Psoas muscle (tissue), 8 donors: ENCODE measurements around the gene ARFGAP3. TPM values are rescaled to one million over a fixed set of nuclear protein-coding genes. Genes with fewer than 3 reads are reported as not detected.
A peak's percentile ranks its signal among the peaks of the same experiment; 100 is the strongest.

Experiments
- ATAC-seq, 4 donors: fragments of 200-7000 bp; cut with Tn5 transposase; one replicate each; pipeline ENCODE4 v1.9.1; 2020; ENCODE audit warnings: moderate library complexity in 3 of 4, mild to moderate bottlenecking in 2 of 4
- DNase-seq, 2 donors: peaks; one replicate each; pipeline ENCODE4 v3.0.0-alpha.2; 2020
- H3K27ac ChIP-seq: fragments of 200-600 bp; one replicate; pipeline ENCODE4 v1.8.0; 2022
- H3K27me3 ChIP-seq, 3 donors: fragments of 200-600 bp in 1 of 3; one replicate each; pipeline versions ENCODE4 v1.6.1 to v1.8.0; 2013 to 2022; ENCODE audit warnings: low read length in 2 of 3, mild to moderate bottlenecking in 2 of 3, moderate library complexity in 1 of 3; ENCODE audit not compliant: insufficient read depth in 3 of 3
- H3K36me3 ChIP-seq, 2 donors: fragments of 200-600 bp in 1 of 2; one replicate each; pipeline versions ENCODE4 v1.6.1 to v1.8.0; 2013 to 2022; ENCODE audit warnings: low read depth in 1 of 2, mild to moderate bottlenecking in 1 of 2, moderate library complexity in 1 of 2; ENCODE audit not compliant: insufficient read depth in 1 of 2
- H3K4me1 ChIP-seq: fragments of 200-600 bp; one replicate; pipeline ENCODE4 v1.8.0; 2022
- H3K4me3 ChIP-seq: fragments of 200-600 bp; one replicate; pipeline ENCODE4 v1.8.0; 2022; ENCODE audit warnings: mild to moderate bottlenecking
- H3K9me3 ChIP-seq: fragments of 200-600 bp; one replicate; pipeline ENCODE4 v1.8.0; 2022
- WGBS, 3 donors: extraction: QIAGEN DNeasy Blood & Tissue Kit; methylation state at CpG; one replicate each; pipeline versions ENCODE4 v1.1.6 to v1.1.7; 2013; 5-methylcytosine and 5-hydroxymethylcytosine counted together
- intact Hi-C, 2 donors: fragments of 100-400 bp; cut with DNase I; formaldehyde crosslinking; loops; one replicate each; pipeline versions ENCODE4 v1.11.0 to v1.14.2; 2022
- polyA plus RNA-seq, 3 donors: library from polyadenylated mRNA; stranded (reverse); fragments of 200-250 nt; gene quantifications; one replicate each; pipeline ENCODE4 v1.2.3, GENCODE V29; 2013
- total RNA-seq, 4 donors: library from RNA; stranded (reverse); fragmentation: NEBNext Ultra II Directional in 2 of 4; extraction: Animal tissue kit (Norgen Biotek cat#: 25700) in 2 of 4; gene quantifications; one replicate each; pipeline versions ENCODE4 v1.2.1 to v1.2.4, GENCODE V29; 2021 to 2023
- TF ChIP-seq, protein P1 (sequence below): fragments of 200-600 bp; IDR thresholded peaks from one replicate; pipeline ENCODE4 v1.8.0; 2022; ENCODE audit warnings: antibody characterized with exemption
- donor health status: healthy with polysubstance abuse.
- donor health status: DM: no; HTN: no; CAD: no; lungs with moderate emphysema.
- donor health status: Bipolar disorder and iron deficiency.
- donor health status: healthy.
- donor health status: DM: yes; HTN: yes; CAD: no.
- donor health status: DM: no; HTN: no; CAD: no.
- donor health status: DM: no; HTN: no; CAD: no.
- donor health status: DM: yes; HTN: yes; CAD: no.

The ARFGAP3 gene
- total and polyA plus RNA-seq, 7 donors: 18.4 to 36.1 (median 23.8) TPM

DNA sequence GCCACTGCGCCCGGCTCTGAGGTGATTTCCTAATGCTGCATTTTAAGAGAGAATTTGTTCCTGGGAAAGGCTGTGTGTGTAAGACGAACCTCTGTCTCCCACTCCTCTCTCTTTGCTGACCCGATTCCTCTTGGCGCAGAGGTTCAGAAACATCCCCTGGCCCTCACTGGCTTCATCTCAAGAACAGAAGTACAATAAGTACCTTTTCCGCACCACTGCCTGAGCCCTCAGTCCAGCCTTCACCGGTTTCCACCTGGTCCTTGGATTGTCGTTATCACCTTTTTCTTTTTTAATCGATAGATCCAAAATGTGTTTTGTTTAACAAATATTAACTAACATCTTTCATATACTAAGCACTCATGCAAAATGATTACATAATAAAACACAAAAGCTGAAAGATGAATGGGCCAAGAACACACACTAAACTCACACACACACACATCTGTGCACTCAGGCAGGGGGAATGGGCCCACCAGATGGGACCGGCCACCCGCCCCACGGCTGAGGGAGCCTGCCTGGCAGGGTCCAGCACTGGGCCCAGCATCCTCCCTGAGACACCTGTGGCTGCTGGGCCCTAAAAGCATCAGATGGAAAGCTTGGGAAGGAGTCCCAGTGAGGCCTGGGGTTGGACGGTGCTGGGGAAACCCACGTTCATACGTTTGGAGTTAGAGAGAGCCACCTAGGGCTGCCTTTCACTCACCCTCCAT, 86.0 kb downstream of the ARFGAP3 start:
- no peaks in the 10 kb centered on the region for H3K4me1 ChIP-seq
- H3K4me3 ChIP-seq: no peak overlapping the region
- no peaks in the 10 kb centered on the region for H3K9me3 ChIP-seq
- DNase-seq (no peak), ATAC-seq (no peak)
- intact Hi-C loops: no loop called here
- WGBS, 3 donors: 86 to 92% (median 87%) methylated on average over 15 of the region's 15 CpGs
- no peak overlapping the region for H3K27ac ChIP-seq
- H3K36me3 ChIP-seq: no peaks in the 10 kb centered on the region
- TF ChIP-seq, protein P1, sequence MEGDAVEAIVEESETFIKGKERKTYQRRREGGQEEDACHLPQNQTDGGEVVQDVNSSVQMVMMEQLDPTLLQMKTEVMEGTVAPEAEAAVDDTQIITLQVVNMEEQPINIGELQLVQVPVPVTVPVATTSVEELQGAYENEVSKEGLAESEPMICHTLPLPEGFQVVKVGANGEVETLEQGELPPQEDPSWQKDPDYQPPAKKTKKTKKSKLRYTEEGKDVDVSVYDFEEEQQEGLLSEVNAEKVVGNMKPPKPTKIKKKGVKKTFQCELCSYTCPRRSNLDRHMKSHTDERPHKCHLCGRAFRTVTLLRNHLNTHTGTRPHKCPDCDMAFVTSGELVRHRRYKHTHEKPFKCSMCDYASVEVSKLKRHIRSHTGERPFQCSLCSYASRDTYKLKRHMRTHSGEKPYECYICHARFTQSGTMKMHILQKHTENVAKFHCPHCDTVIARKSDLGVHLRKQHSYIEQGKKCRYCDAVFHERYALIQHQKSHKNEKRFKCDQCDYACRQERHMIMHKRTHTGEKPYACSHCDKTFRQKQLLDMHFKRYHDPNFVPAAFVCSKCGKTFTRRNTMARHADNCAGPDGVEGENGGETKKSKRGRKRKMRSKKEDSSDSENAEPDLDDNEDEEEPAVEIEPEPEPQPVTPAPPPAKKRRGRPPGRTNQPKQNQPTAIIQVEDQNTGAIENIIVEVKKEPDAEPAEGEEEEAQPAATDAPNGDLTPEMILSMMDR: no peak
- peaks cover 0 to 9% (median 0%) of the 10 kb centered on the region in 3 donors for H3K27me3 ChIP-seq

DNA sequence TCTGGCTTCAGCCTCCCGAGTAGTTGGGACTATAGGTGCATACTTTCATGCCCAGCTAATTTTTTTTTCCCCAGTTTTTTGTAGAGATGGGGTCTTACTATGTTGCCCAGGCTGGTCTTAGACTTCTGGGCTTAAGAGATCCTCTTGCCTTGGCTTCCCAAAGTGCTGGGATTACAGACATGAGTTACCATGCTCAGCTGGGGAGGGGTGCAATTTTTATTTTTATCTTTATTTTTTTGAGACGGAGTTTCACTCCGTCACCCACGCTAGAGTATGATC, 86.7 kb downstream of the ARFGAP3 start:
- ATAC-seq (no peak), DNase-seq (no peak)
- Histone ChIP-seq H3K9me3 (no peaks in the 10 kb centered on the region), H3K4me3 (peak overlapping the region; percentile 21), H3K27me3 (peaks cover 0 to 9% (median 0%) of the 10 kb centered on the region in 3 donors), H3K36me3 (no peaks in the 10 kb centered on the region), H3K4me1 (no peaks in the 10 kb centered on the region), H3K27ac (no peak overlapping the region)
- WGBS, 3 donors: 82 to 88% (median 84%) methylated on average over 4 of the region's 4 CpGs
- TF ChIP-seq, protein P1: no peak
- intact Hi-C loops: no loop called here

DNA sequence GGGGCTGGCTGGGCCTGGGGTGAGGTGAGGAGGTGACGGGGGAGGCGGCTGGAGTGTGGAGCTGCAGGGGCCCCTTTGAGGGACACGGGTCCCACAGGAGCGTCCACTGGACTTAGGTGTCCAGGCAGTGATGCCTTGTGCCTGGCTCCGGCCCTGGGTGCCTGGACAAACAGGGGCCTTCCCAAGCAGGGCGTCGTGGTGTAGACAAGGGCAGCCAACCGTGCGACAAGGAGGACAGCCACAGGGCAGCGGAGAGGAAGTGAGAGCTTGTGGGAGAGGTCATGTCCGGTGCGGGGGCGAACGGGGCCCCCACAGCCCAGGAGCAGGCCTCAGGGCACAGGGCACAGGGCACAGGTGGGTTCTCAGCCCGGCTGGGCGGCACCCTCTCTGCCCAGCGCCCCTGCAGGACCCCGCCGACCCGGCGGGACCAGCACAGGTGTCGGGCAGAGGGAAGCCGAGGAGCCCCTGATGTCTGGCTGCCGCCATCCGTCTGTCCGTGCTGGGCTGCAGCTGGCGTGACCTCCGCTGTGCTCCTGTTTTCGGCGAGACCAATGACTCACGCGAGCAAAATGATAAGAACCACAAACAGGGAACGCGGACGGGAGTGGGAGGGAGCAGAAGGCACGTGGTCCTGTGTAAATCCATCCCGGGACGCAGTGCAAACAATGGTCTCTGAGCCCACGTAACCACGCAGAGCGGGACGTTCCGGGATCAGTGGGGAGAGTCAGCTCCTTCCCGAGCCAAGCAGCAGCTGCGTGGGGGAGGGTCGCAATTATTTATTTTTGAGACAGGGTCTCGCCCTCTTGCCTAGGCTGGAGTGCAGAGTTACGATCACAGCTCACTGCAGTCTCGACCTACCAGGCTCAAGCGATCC, 87.3 kb downstream of the ARFGAP3 start:
- 33 to 42% (median 35%) methylated on average over 49 to 50 of the region's 50 CpGs for WGBS, 3 donors
- H3K27ac ChIP-seq: no peak overlapping the region
- H3K9me3 ChIP-seq: no peaks in the 10 kb centered on the region
- peak; percentile 64 to 68 for DNase-seq
- H3K27me3 ChIP-seq: peaks cover 0 to 9% (median 0%) of the 10 kb centered on the region in 3 donors
- H3K4me1 ChIP-seq: no peaks in the 10 kb centered on the region
- ATAC-seq: peak; percentile 71 to 82 (median 76)
- TF ChIP-seq, protein P1: no peak
- H3K4me3 ChIP-seq: peak overlapping the region; percentile 21
- H3K36me3 ChIP-seq: no peaks in the 10 kb centered on the region
- intact Hi-C loops: no loop called here

DNA sequence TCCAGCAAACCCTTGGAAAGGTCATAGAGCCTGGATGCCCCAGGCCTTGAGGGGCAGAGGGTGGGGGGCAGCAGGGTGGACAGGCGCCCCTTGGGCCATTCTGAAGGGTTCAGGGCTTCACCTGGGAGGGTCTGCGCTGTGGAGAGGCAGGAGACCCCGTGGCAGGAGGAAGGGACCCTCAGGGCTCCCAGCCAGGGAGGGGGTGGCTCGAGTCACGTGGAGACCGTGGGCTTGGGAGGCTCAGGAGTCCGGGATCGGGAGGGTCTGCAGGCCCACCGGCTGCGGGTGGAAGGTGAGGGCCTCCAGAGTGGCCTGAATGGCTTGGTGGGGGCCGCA, 87.9 kb downstream of the ARFGAP3 start:
- ATAC-seq (peak in 1 of 4 donors; percentile 10), DNase-seq (no peak)
- H3K27ac ChIP-seq: no peak overlapping the region
- no peaks in the 10 kb centered on the region for H3K36me3 ChIP-seq
- H3K27me3 ChIP-seq: peaks cover 0 to 9% (median 0%) of the 10 kb centered on the region in 3 donors
- TF ChIP-seq, protein P1: no peak
- 91 to 96% (median 92%) methylated on average over 11 of the region's 11 CpGs for WGBS, 3 donors
- no peaks in the 10 kb centered on the region for H3K4me1 ChIP-seq
- H3K4me3 ChIP-seq: no peak overlapping the region
- intact Hi-C loops: no loop called here
- H3K9me3 ChIP-seq: no peaks in the 10 kb centered on the region
